ENCODE data around the gene GALNT6. TPM values are rescaled to one million over a fixed set of nuclear protein-coding genes. Genes with fewer than 3 reads are reported as not detected.

GALNT6 gene
- total RNA-seq, 1 donor from 2014 or later: 0.60 TPM

DNA sequence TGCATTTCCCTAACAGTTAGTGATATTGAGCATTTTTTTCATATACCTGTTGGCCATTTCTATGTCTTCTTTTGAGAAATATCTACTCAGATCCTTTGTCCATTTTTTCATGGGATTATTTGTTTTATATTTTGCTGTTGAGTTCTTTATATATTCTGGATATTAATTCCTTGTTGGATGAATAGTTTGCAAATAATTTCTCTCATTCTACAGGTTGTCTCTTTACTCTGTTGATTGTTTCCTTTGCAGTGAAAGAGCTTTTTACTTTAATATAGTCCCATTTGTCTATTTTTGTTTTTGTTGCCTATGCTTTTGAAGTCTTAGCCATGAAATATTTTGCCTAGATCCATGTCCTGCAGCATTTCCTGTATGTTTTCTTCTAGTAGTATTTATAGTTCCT is 21.9 kb upstream of the GALNT6 start:
- no peak for TF ChIP-seq CTCF (IDR thresholded peaks at IDR 0.05; ENCODE audit: borderline replicate concordance)
- Histone ChIP-seq H3K4me3 (no peak overlapping the region), H3K36me3 (no peaks in the 10 kb centered on the region), H3K4me1 (no peaks in the 10 kb centered on the region), H3K27me3 (ENCODE audit: low read depth) (peaks cover 32% of the 10 kb centered on the region), H3K9me3 (replicated peaks) (no peaks in the 10 kb centered on the region), H3K27ac (replicated peaks) (no peak overlapping the region)
- intact Hi-C loops (cut with micrococcal nuclease): no loop called here
- DNase-seq: no peak

DNA sequence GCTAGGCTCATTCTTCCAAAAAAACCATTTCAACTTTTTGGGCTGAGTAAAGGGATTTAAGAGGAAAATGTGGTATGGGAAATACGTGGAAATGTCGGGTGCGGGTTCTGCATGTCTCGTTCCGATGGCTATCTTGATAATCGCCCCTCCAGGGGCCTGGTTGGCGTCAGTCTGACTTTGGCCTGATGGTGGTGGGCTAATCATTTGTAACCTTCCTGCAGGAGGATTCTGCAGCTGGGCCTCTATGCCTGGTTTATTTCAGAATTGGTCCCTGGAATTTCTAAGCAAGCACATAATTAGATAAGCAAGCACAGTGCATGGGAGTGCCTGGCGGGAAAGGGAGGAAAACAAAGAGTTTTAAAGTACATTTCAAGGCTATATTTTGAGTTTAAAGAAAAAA is 18.6 kb upstream of the GALNT6 start:
- intact Hi-C loops (cut with micrococcal nuclease): no loop called here
- Histone ChIP-seq H3K27ac (replicated peaks) (no peak overlapping the region), H3K4me3 (no peak overlapping the region), H3K9me3 (replicated peaks) (no peaks in the 10 kb centered on the region), H3K36me3 (no peaks in the 10 kb centered on the region), H3K4me1 (no peaks in the 10 kb centered on the region), H3K27me3 (ENCODE audit: low read depth) (peaks cover 16% of the 10 kb centered on the region)
- no peak for TF ChIP-seq CTCF (IDR thresholded peaks at IDR 0.05; ENCODE audit: borderline replicate concordance)
- no peak for DNase-seq

DNA sequence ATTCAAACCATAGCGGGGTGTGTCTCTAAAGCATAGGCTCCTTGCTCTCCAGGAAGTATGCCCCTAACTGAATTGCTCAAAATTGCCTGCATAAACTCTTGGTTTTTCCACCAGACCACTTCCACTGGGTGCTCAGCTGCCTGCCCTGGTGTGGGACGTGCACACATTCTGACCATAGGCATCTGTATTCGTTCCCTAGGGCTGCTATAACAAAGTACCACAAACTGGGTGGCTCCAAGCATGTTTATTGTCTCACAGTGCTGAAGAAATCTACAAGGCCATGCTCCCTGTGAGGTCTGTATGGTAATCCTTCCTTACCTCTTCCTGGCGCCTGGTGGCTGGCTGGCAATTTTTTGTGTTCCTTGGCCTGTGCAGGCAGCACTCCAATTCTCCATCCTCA is 16.4 kb upstream of the GALNT6 start:
- intact Hi-C loops (cut with micrococcal nuclease): no loop called here
- no peaks in the 10 kb centered on the region for H3K36me3 ChIP-seq
- H3K4me3 ChIP-seq: no peak overlapping the region
- no peak for DNase-seq
- TF ChIP-seq CTCF (IDR thresholded peaks at IDR 0.05; ENCODE audit: borderline replicate concordance): no peak
- no peaks in the 10 kb centered on the region for H3K4me1 ChIP-seq
- no peaks in the 10 kb centered on the region for H3K9me3 ChIP-seq (replicated peaks)
- no peak overlapping the region for H3K27ac ChIP-seq (replicated peaks)
- peaks cover 10% of the 10 kb centered on the region for H3K27me3 ChIP-seq (ENCODE audit: low read depth)

DNA sequence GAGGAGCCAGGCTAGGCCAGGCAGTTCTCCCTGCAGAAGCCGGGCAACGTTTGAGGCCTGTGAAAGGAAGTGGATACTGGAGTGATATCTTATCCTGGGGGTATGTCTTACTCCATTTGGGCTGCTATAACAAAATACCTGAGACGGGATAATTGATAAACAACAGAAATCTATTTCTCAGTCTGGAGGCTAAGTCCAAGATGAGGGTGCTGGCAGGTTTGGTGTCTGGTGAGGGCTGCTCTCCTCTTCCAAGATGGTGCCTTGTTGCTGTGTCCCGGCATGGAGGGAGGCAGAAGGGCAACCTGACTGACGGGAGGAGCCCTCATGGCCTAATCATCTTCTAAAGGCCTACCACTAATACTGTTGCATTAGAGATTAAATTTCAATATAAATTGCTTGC is 15.7 kb upstream of the GALNT6 start:
- Histone ChIP-seq H3K36me3 (no peaks in the 10 kb centered on the region), H3K4me3 (no peak overlapping the region), H3K9me3 (replicated peaks) (no peaks in the 10 kb centered on the region), H3K27me3 (ENCODE audit: low read depth) (peaks cover 17% of the 10 kb centered on the region), H3K27ac (replicated peaks) (no peak overlapping the region), H3K4me1 (no peaks in the 10 kb centered on the region)
- intact Hi-C loops (cut with micrococcal nuclease): no loop called here
- no peak for DNase-seq
- no peak for TF ChIP-seq CTCF (IDR thresholded peaks at IDR 0.05; ENCODE audit: borderline replicate concordance)

DNA sequence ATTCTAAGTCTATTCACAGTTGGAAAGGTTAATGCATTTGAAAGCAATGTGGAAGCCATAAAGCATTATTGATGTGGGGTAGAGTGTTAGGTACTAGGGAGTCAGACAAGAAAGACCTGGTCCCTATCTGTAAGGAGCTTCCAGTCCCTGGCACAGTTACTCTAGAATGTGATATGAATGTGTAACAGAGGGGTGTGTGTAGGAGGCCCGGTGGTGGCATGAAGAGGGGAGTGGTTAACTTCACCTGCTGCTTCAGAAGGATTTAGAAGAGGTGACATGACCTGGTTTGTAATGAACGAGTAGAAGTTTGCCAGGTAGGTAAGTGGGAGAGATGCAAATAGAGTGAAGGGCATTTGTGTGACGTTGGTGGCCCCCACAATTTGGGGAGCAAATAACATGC is 15.1 kb upstream of the GALNT6 start:
- Histone ChIP-seq H3K27me3 (ENCODE audit: low read depth) (peaks cover 16% of the 10 kb centered on the region), H3K9me3 (replicated peaks) (no peaks in the 10 kb centered on the region), H3K36me3 (no peaks in the 10 kb centered on the region), H3K4me1 (no peaks in the 10 kb centered on the region), H3K27ac (replicated peaks) (no peak overlapping the region), H3K4me3 (no peak overlapping the region)
- no peak for TF ChIP-seq CTCF (IDR thresholded peaks at IDR 0.05; ENCODE audit: borderline replicate concordance)
- DNase-seq: no peak
- intact Hi-C loops (cut with micrococcal nuclease): no loop called here

DNA sequence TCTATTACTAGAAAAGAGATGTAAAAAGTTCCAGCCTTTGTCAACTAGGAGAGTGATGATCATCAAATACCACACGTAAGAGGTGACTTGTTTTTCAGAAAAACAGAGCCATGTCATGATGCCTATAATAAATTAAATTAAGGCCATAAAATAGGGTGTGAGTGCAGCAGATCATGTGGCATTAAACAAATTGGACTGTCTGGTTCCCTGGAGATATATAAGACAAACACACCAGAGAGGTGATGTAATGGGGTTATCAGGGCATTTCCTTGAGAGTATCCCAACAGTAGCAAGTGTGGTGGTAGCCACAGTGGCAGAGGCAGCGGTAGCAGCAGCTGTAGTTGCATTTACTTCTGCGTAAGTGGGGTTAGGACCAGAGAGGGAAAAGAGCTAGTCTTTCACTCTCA is 14.6 kb upstream of the GALNT6 start:
- Histone ChIP-seq H3K9me3 (replicated peaks) (no peaks in the 10 kb centered on the region), H3K36me3 (no peaks in the 10 kb centered on the region), H3K27ac (replicated peaks) (no peak overlapping the region), H3K4me1 (no peaks in the 10 kb centered on the region), H3K4me3 (no peak overlapping the region), H3K27me3 (ENCODE audit: low read depth) (peaks cover 15% of the 10 kb centered on the region)
- no peak for TF ChIP-seq CTCF (IDR thresholded peaks at IDR 0.05; ENCODE audit: borderline replicate concordance)
- intact Hi-C loops (cut with micrococcal nuclease): no loop called here
- no peak for DNase-seq

All from left ventricle myocardium inferior (tissue), 1 donor.